GM12875 (cell line): ENCODE results near the gene TRIM4.

Experiments used
- H3K4me3 ChIP-seq: one replicate; pipeline ENCODE4 v1.5.1; 2011; ENCODE audit warnings: low read depth, low read length, control low read depth
- CTCF ChIP-seq: IDR thresholded peaks from 2 replicates; pipeline ENCODE4 v1.5.1; 2011; ENCODE audit warnings: low read depth, mild to moderate bottlenecking, control low read depth, inconsistent platforms, low read length, moderate library complexity, borderline replicate concordance; ENCODE audit not compliant: insufficient read depth

Gene TRIM4

GRCh38 chr7:99928994-99929729, 9.8 kb upstream of the TRIM4 start, which contains the start of gene GJC3:
Gene GJC3, minus strand, starts transcription at chr7:99929620. Its CDS starts 0 bp downstream, at chr7:99929620.
- peak; percentile 30; the same call in 1 of the 2 replicates for TF ChIP-seq CTCF

GRCh38 chr7:99928188-99928587, 8.9 kb upstream of the TRIM4 start:
- TF ChIP-seq CTCF, result no peak
- no peak overlapping the region for H3K4me3 ChIP-seq

More at GRCh38 chr7:99928994-99929729, 9.8 kb upstream of the TRIM4 start, which contains the start of gene GJC3:
- H3K4me3 ChIP-seq, result peak within 1 kb of the TSS; percentile 30

GRCh38 chr7:99927536-99927935, 8.2 kb upstream of the TRIM4 start:
- no peak overlapping the region for H3K4me3 ChIP-seq
- TF ChIP-seq CTCF, result no peak

- no peak overlapping the region for H3K4me3 ChIP-seq
- no peak for TF ChIP-seq CTCF
Observed at GRCh38 chr7:99926321-99926720, 7.0 kb upstream of the TRIM4 start.

GRCh38 chr7:99923200-99923599, 3.9 kb upstream of the TRIM4 start:
- no peak for TF ChIP-seq CTCF
- H3K4me3 ChIP-seq, result no peak overlapping the region

- TF ChIP-seq CTCF, result no peak
- peak overlapping the region; percentile 86 for H3K4me3 ChIP-seq
Observed at GRCh38 chr7:99920149-99920548, 819 bp upstream of the TRIM4 start.

GRCh38 chr7:99919814-99920112, 433 bp upstream of the TRIM4 start:
- TF ChIP-seq CTCF, result no peak
- peak overlapping the region; percentile 86 for H3K4me3 ChIP-seq
